Stimulated activated CD8-positive, alpha-beta memory T cell treated with anti-CD3 and anti-CD28 coated beads, Interleukin-12 subunit alpha, Interleukin-12 subunit beta, amount 100 ng/mL, for 1 hour (primary cell): ENCODE data around the gene UPF2.

Experiments used
- DNase-seq: peaks from one replicate; pipeline ENCODE4 v3.0.0-alpha.2; 2020; ENCODE audit warnings: low read depth

Gene UPF2

DNA sequence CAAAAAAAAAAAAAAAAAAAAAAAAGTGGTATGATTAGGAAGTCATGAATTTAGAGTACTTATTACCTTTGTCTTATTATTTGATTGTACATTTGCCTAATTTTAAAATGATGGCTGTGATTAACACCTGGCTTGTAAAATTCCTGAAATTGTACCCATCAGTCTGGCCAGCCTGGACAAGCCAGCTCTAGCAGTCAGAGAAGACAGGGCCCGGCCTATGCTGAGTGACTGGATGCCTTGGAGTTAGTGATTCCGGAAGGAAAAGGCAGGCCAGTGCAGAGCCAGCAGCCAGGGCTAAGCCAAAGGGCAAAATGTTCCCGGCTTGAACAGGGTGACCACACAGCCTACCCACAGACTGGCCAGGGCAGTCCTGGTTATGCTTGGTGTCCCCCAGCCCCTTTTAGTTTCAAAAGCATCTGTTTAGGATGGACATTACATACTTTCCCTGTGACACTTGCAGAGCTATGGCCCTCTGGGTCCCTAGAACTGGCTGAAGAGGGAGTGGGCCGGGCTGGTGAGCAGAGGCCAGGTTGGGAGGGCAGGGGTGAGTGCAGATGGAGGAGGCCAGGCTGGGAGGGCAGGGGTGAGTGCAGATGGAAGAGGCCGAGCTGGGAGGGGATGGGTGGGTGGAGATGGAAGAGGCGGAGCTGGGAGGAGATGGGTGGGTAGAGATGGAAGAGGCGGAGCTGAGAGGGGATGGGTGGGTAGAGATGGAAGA is 157.7 kb downstream of the UPF2 start:
- DNase-seq: no peak

DNA sequence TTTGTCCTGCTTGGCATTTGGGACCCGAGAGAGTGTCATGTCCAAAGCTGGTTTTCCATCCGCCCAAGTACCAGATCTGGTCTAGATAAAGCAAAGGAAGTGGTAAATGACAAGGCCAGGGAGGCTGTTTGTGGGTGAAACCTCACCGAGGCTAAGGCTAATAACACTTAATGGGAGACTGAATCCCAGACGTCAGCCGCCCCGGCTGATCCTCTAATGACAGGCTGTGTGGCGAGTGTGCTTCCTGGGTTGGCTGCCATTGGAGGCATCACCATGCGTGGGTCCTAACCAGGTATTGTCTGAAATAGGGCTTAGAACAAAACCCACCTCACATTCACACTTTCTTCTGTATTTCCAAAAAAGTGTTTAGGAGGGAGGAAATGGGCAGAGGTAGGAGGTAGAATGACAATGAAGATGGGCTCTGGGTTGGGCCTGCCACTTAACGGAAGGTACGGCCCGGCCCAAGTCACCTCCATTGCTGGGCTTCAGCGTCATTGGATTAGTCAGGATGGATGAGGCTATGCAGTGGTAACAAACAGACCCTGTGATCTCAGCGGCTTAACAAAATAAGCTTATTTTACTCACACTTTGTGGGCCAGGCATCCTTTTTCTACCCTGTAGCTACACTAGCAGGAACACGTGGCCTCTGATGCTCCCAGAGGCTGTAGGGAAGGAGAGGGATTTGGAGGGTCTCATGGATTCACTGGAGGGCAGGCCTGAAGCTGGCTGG is 159.8 kb downstream of the UPF2 start:
- DNase-seq: no peak

DNA sequence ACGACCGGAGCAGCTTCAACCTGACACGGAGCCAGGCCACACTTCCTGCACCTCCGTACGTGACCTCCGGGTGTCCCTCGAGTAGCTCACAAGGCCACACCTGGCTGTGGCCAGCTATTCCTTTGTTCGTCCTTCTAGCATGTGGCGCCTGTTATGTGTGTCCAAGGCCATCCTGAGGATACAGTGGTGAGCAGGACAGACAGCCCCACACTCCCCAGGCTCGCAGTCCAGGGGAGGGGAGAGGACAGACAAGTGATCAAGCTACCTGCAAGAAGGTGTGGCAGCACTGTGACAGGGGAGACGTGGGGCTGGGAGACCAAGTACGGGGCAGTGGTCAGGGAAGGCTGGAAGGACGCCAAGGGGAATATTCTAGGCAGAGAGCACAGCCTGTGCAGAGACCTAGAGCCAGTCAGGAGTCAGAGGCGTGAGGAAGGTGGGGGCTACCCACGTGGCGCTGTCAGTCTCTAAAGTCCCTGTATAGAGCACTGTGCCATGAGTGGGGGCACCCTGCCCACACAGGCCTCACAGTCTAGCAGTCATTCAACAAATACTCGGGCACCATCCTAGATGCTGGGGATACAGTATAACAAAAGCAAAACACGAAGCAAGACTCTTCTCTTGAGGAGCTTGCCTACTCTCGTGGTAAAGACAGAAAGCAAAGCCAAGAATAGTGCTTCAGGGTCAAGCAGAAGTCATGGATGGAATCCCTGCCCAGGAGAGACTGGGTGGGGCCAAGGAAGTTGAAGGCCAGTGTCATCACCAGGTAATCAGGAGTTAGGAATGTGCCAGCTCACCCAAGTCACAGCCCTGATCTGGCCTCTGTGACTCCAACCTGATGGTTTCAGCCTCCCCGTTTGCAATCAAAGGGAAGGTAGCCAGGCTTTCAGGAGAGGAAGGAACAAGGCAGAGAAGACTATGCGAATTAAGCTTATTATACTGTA is 160.9 kb downstream of the UPF2 start:
- no peak for DNase-seq

DNA sequence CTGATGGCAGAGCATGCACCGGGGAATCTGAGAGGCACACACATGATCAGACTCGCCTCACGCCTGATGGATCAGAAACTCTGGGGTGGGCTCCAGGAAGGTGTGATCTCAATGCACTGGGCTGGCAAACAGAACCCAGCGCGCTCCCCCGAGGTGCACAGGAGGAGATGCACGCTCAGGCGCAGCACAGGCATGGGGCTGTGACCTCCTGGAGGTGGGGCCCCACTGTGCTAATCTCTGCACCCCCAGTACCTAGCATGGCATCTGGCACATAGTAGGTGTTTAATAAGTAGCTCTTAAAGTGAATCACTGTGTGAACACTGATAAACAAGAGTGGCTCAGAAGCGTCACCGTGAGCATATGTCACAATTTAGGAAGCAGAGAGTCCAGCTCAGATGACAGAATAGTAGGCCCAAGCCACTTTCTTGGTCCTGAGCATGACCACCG is 161.6 kb downstream of the UPF2 start:
- DNase-seq: no peak

DNA sequence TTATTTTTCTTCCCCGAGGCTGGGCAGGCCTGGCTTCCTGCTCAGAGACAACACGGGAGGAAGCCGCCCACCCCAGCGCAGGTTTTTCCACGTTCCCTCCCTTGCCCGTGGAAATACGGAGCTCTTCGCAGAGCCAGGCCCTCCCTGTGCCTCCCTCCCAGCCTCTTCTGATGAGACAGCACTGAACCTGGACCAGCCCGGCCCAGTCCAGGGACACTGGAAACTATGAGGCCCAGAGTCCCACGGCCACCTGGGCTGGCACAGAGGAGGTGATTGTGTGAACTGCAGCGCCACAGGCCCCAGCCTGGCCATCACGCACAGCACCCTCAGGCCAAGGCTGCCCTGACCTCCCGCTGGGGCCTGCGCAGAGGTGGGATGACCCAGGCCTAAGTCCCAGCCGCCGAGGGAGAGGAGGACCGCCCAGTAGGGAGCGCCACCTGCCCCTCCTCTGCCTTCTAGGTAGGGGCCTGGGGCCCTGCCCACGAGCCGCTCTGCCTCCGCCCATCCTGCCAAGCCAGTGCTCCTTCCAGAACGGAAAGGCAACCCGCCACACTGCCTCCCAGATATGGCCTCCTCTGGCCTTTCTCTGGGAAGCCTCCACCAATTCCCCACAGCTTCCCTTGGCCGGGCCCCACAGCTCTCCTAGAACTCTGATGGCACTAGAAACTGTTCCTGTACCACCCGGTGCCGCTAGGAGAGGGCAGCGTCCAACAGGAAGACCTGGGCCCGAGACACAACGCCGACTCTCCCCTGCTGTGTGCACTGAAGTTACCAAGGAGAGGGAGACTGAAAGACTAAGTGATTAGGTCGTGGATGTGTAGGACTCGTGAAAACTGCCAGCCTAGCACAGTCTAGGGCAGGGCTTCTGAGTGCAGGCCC is 162.2 kb downstream of the UPF2 start:
- DNase-seq: no peak

DNA sequence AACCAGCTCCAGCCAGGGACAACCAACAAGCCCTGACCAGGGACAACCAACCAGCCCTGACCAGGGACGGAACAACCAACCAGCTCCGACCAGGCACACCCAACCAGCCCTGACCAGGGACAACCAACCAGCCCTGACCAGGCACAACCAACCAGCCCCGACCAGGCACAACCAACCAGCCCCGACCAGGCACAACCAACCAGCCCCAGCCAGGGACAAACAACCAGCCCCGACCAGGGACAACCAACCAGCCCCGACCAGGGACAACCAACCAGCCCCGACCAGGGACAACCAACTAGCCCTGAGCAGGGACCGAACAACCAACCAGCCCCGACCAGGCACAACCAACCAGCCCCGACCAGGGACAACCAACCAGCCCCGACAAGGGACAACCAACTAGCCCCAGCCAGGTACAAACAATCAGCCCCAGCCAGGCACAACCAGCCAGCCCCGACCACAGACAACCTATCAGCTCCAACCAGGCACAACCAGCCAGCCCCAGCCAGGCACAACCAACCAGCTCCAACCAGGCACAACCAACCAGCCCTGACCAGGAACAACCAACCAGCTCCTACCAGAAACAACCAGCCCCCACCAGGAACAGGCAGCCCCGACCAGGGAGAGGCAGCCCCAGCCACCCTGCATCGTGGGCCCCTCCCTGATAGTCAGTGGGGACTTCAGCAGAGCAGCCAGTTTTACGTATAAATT is 163.1 kb downstream of the UPF2 start:
- no peak for DNase-seq

DNA sequence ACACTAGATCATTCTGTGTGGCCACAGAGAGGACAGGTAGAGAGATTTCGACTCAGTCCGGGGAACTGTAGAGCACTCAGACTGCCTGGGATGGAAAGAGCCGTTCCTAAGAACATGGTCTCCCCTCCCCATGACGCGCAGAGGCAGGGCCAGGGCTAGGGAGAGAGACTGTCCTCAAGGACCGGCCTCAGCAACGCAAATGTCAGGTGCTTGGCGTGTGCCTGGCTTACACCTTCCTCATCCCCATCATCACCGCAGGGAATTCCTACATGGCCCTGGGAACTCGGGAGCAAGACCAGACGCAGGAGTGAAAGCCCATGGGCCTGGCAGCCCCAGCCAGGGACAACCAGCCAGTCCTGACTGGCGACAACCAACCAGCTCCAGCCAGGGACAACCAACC is 163.8 kb downstream of the UPF2 start:
- no peak for DNase-seq

DNA sequence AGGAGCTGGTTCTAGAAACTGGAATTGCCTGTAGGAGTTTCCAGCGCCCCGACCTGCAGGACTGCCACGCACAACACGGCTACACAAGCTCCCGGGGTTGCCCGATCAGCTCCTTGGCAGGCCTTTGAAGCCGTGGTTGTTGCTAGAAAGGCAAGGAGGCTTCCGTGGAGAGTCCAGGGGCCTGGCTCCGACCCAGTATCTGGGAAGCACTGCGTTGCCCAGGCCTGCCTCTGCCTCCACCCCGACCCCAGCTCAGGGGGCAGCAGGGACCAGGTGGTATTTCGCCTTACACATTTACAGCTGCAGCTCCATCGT is 165.1 kb downstream of the UPF2 start:
- no peak for DNase-seq

DNA sequence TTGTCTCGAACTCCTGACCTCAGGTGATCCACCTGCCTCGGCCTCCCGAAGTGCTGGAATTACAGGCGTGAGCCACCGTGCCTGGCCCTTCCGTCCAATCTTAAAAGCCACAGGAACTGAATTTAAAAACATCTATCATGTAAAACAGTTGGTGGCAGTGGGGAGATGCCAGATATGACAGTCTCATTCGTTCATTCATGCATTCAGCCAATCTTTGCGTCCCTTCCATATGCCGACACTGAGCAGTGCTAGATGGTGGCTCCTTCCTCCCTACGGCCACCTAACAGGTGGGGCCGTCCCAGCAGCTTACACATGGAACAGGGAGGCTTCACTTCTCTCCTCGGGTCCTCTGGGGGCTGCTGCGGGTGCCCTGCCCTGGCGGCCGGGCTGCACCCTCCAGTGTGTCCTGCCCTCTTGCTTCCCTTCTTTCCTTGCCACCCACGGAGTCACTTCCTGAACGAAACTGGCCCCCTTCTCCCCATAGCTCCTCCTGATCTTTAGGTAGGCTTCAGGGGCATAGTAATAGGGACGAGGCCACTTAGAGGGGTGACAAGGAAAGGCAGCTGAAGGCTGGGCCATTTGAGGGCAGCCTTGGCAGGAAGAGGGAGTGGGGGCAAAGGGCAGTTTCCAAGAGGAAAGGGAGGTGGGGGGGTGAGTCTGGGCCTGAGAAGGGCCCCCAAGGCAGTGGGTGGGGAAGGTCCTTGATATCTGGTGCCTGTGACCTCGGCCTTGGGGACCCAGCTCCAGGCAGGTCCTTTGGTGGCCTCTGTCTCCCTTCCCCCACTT is 165.6 kb downstream of the UPF2 start:
- DNase-seq: no peak

DNA sequence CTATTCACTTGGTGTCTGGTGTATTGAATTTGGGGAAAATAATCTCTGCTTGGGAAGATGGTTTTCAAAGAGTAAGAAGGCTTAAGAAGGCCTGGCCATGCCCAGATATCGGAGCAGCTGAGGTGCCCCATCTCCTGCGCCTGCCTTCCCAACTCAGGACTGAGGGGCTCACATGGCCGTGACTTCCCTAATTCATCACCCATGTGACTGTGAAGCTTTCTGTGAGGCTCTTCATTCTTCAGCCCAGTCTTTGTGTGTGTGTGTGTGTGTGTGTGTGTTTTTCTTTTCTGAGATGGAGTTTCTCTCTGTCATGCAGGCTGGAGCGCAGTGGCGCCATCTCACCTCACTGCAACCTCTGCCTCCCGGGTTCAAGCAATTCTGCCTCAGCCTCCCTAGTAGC is 166.3 kb downstream of the UPF2 start:
- DNase-seq: no peak

DNA sequence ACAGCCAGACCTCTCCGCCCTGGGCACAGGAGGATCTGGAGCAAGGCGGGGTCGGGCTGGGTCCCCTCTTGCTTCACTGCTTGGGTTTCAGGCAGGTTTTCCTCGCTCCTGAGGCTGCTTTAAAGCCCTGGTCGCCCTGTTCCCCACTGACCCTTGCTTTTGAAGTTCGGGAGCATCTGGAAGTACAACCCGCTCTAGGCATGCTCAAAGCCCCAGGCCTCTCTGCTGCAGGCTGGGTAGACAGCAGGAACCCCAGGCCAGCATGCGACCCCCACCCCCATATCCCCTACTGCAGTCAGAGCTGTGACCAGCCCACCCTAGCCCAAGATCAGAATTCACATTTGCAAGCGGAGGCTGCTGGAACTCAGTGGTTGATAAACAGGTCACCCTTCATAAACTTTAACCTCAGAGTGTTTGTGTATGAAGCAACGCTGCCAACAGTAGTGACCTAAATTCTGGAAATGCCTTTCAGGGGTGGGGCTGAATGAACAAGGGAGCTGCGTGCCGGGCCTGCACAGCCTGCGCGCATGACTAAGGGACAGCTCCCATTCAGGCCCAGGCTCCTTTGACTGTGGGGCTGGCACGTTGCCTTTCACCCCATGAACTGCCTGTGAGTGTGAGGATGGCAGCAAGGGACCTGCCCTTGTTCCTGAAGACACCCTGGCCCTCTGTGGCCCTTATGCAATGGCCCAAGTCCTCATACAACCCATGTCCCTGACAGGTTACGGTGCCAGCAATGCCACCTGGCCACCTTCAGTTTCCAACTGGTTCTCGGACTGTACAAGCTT is 166.9 kb downstream of the UPF2 start:
- no peak for DNase-seq

DNA sequence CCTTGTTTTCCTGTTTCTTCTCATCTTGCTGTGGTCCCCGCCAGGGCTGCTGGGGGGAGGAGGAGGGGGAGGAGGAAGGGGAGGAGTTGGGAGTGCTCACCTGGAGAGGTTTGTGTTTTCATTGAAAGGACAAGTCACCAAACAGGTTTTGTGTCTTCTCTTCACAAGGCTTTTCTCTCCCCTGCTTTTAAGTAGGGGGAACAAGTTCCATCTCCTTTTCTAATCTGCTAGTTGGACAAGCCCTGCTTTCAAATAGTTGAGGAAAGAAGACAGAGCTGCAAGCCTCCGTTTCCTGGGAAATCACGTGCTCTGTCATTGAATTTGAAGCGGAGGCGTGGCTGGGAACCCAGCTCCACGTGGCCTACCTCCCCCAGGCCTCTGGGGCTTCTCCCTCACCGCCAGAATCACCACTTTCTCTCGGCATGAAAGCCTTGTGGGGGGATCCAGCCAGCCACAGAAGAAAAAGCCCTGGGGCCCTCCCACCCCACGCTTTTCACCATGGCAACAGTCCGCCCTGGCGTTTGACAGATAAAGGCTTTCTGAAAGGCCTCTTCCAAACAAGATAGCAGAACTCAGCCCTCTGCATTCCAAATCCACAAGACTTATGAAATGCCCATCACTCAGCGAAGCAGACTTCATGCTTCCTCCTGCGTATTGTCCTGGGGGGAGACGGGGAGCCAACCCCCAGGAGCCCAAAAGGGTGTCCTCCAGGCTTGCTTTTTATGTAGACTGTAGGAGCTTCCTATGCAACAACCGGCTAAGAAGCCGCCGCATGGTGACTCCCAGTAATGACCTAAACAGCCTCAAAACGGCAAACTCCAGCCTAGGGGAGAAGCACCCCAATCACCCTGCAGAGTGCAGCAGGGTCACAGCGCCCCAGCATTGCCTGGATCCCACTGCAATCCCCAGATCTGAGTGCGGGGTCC is 167.8 kb downstream of the UPF2 start:
- DNase-seq: no peak

DNA sequence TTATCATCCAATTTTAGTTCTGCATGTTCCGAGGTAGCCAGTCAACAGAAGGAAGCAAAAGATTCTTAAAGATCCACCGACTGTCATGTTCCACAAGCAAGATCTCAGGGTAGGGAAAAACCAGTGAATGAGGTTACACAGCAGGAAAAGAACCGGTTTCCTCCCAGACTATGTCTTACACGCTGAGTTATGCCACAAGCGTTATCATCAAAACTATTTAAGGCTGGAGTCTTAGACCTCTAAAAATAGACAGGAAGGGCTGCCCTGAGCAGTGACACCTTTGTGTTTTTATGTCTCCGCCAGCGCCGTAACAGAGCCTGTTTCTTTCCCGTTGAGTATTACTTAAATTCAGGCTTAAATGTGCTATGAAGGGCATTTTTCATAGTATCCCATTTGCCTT is 171.1 kb downstream of the UPF2 start:
- DNase-seq: no peak

DNA sequence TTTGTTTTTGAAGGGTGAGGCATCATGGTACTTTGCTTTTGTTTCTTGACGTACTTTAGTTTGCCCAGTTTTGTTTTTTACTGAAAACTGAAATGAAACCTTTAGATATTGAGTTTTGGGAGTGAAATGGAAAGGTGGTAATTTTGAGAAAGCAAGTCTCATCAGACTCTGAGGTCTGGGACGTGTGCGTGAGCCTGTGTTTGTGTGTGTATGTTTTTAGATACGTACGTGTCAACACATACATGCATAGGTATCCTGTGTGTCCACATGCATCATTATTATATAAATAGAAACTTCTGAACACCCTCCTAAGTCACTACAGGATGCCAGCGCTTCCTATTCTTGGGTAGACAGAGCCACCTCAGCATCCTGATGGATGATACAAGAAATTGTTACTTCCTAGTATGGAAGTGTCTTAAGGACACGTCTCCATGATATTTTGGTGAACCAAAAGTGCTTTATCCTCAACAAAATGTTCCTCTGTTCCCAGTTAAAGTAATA is 171.7 kb downstream of the UPF2 start:
- no peak for DNase-seq

DNA sequence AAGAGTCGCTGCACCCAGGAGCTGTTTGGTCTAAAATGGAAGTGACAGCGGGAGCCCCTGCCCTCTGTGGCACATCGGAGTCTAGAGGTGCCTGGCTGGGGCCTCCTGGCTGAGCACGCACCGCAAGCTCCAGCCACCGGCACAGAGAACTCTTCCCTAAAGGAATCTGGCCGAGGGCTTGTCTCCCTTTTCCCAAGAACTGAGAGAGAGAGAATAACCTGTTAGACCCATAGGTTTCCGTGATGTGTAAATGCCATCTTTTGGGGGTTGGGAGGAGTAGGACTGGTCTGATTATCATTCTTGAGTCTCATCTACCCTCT is 172.2 kb downstream of the UPF2 start:
- DNase-seq: no peak
